Prostate gland (tissue), 2 donors: ENCODE data around the gene ERMAP. TPM values are rescaled to one million over a fixed set of nuclear protein-coding genes. Genes with fewer than 3 reads are reported as not detected.

Source experiments
- DNase-seq: peaks from one replicate; pipeline ENCODE4 v3.0.0-alpha.2; 2019; ENCODE audit warnings: low spot score
- H3K27ac ChIP-seq, 2 donors: fragments of 200-600 bp; sonication (generic); 2 replicates each; pipeline ENCODE4 v1.5.1; 2017 to 2019
- H3K27me3 ChIP-seq: fragments of 200-600 bp; sonication (generic); replicated peaks from 2 replicates; pipeline ENCODE4 v1.5.1; 2019; ENCODE audit not compliant: insufficient read depth
- H3K36me3 ChIP-seq, 2 donors: fragments of 200-600 bp; sonication (generic); 1 replicate in 1 of 2; 2 replicates in 1 of 2; pipeline versions ENCODE4 v1.5.1 to v1.8.1; 2017 to 2019
- H3K4me1 ChIP-seq: fragments of 200-600 bp; sonication (generic); replicated peaks from 2 replicates; pipeline ENCODE4 v1.5.1; 2019
- H3K4me3 ChIP-seq, 2 donors: fragments of 200-600 bp; sonication (generic); 2 replicates each; pipeline ENCODE4 v1.5.1; 2017 to 2019
- H3K9me3 ChIP-seq: fragments of 200-600 bp; sonication (generic); 2 replicates; pipeline ENCODE4 v1.5.1; 2017
- POLR2A ChIP-seq: fragments of 450-650 bp; IDR thresholded peaks from one replicate; pipeline ENCODE4 v1.6.1; 2016; ENCODE audit warnings: antibody characterized with exemption, mild to moderate bottlenecking
- POLR2AphosphoS5 ChIP-seq: sonication (generic); formaldehyde crosslinking; IDR thresholded peaks from one replicate; pipeline ENCODE4 v1.6.1; 2017; ENCODE audit warnings: antibody characterized with exemption
- WGBS: methylation state at CpG from one replicate; pipeline ENCODE4 v1.1.5; 2018; 5-methylcytosine and 5-hydroxymethylcytosine counted together
- intact Hi-C: fragments of 100-400 bp; cut with DNase I; formaldehyde crosslinking; loops from one replicate; pipeline ENCODE4 v1.14.2; 2022
- total RNA-seq, 2 donors: library from RNA; depleted of rRNA; stranded (reverse); fragments of >200 nt; gene quantifications; one replicate each; pipeline ENCODE4 v1.1.0, GENCODE V29; 2016
- TF ChIP-seq, protein P1 (sequence below), 4 experiments: fragments of 200-600 bp in 2 of 4; fragments of 450-650 bp in 2 of 4; sonication (generic) in 2 of 4; IDR thresholded peaks; 1 replicate in 3 of 4; 2 replicates in 1 of 4; pipeline ENCODE4 v1.5.1; 2016 to 2019; ENCODE audit warnings: antibody characterized with exemption in 4 of 4, mild to moderate bottlenecking in 2 of 4, moderate library complexity in 2 of 4

Gene ERMAP
- total RNA-seq, 2 donors from 2014 or later = 14.3 to 15.5 TPM

DNA sequence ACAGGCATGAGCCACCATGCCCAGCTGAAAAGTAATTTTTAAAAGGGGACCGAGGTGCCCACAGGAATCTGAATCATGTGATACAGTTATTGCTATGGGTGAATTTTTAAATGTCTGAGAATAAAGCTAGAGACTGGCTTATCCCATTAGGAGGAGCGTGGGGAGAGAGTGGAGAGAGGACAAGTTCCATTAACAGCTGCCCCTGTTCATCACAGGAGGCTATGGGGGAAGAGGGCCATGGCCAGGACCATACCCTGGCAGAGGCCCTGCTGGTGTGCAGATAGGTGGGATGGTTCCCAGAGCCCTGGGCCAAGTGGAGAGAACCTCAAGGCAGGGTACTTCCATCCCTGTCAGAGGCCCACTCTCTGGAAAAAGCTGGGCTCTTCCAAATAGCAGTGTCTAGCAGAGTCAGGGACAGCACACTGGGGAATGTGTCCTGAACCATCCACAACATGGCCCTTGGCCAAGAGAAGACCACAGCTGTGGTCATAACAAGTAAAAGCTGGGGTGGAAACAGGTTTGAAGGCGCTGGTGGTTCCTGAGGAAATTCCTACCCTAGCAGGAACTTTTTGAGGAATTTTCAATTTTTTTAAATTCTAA lies 15.8 kb downstream of the ERMAP start:
- no peaks in the 10 kb centered on the region for H3K4me1 ChIP-seq
- H3K9me3 ChIP-seq = no peaks in the 10 kb centered on the region
- intact Hi-C loops = no loop called here
- 90% methylated on average over 3 of the region's 3 CpGs for WGBS
- no peaks in the 10 kb centered on the region for H3K36me3 ChIP-seq
- H3K27me3 ChIP-seq = no peaks in the 10 kb centered on the region
- TF ChIP-seq, protein P1, sequence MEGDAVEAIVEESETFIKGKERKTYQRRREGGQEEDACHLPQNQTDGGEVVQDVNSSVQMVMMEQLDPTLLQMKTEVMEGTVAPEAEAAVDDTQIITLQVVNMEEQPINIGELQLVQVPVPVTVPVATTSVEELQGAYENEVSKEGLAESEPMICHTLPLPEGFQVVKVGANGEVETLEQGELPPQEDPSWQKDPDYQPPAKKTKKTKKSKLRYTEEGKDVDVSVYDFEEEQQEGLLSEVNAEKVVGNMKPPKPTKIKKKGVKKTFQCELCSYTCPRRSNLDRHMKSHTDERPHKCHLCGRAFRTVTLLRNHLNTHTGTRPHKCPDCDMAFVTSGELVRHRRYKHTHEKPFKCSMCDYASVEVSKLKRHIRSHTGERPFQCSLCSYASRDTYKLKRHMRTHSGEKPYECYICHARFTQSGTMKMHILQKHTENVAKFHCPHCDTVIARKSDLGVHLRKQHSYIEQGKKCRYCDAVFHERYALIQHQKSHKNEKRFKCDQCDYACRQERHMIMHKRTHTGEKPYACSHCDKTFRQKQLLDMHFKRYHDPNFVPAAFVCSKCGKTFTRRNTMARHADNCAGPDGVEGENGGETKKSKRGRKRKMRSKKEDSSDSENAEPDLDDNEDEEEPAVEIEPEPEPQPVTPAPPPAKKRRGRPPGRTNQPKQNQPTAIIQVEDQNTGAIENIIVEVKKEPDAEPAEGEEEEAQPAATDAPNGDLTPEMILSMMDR (IDR thresholded peaks at IDR 0.05) = no peak
- TF ChIP-seq POLR2A (no peak), POLR2AphosphoS5 (no peak)
- no peak for DNase-seq
- H3K4me3 ChIP-seq = no peak overlapping the region
- H3K27ac ChIP-seq = no peak overlapping the region

DNA sequence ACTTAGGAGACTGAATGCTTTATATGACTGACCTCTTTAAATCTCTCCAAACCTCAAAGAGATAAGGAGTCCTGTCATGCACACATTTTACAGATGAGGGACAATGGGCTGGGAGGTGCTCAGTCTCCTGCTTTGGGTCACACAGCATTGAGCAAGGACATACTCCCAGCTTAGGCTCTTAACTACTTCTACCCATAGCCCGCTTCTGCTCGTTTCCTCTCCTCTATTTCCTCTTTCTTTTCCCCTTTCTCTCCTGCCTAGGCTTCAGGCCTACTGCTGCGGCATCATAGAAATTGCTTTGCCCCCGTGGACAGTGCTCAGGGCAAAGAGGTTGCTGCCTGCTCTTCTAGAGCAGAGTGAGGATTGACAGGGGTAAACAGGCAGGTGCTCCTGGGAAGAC lies 17.1 kb downstream of the ERMAP start:
- Histone ChIP-seq H3K9me3 (no peaks in the 10 kb centered on the region), H3K27ac (no peak overlapping the region), H3K36me3 (no peaks in the 10 kb centered on the region), H3K27me3 (no peaks in the 10 kb centered on the region), H3K4me3 (no peak overlapping the region), H3K4me1 (no peaks in the 10 kb centered on the region)
- TF ChIP-seq, protein P1 (IDR thresholded peaks at IDR 0.05) = no peak
- no peak for TF ChIP-seq POLR2A
- TF ChIP-seq POLR2AphosphoS5 = no peak
- 95% methylated on average over 4 of the region's 4 CpGs for WGBS
- DNase-seq = no peak
- intact Hi-C loops = no loop called here

DNA sequence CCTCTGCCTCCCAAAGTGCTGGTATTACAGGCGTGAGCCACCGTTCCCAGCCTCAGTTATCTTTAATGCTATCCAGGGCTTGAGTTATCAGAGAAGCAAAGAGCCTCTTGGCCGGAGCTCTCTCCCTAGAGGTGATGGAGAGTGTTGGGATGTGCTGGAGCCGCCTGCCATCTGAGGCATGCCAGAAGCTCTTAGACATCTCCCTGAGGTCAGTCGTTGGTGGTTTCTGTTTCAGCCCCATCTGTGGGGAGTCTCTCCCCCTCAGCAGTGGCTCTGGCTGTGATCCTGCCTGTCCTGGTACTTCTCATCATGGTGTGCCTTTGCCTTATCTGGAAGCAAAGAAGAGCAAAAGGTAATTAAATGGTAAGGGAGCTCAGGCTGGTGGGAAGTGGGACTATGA lies 17.9 kb downstream of the ERMAP start:
- Histone ChIP-seq H3K27me3 (no peaks in the 10 kb centered on the region), H3K4me1 (no peaks in the 10 kb centered on the region), H3K9me3 (no peaks in the 10 kb centered on the region), H3K36me3 (no peaks in the 10 kb centered on the region), H3K4me3 (no peak overlapping the region), H3K27ac (no peak overlapping the region)
- 84% methylated on average over 5 of the region's 5 CpGs for WGBS
- no peak for DNase-seq
- no peak for TF ChIP-seq POLR2AphosphoS5
- TF ChIP-seq, protein P1 (IDR thresholded peaks at IDR 0.05) = no peak
- TF ChIP-seq POLR2A = no peak
- intact Hi-C loops = no loop called here

DNA sequence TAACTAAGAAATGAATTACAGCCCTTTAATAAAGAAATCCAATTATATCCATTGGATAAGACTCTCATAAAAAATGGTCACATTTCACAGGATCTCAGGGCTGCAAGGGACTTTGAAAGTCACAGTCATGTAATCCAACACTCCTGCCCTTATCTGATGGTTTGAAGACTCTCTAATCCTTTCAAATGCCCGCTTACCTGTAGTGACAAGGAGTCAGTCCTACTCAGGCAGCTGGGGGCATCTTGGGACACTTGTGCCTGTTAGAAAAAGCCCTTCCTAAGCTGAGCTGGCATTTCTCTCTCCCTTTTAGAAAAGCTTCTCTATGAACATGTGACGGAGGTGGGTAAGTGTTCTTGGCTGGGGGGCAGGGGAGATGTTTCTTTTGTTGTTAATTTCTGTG lies 18.5 kb downstream of the ERMAP start:
- 83% methylated on average over 2 of the region's 2 CpGs for WGBS
- DNase-seq = no peak
- Histone ChIP-seq H3K36me3 (no peaks in the 10 kb centered on the region), H3K4me3 (no peak overlapping the region), H3K9me3 (no peaks in the 10 kb centered on the region), H3K4me1 (no peaks in the 10 kb centered on the region), H3K27me3 (no peaks in the 10 kb centered on the region), H3K27ac (no peak overlapping the region)
- intact Hi-C loops = no loop called here
- TF ChIP-seq, protein P1 (IDR thresholded peaks at IDR 0.05) = no peak
- no peak for TF ChIP-seq POLR2AphosphoS5
- no peak for TF ChIP-seq POLR2A

DNA sequence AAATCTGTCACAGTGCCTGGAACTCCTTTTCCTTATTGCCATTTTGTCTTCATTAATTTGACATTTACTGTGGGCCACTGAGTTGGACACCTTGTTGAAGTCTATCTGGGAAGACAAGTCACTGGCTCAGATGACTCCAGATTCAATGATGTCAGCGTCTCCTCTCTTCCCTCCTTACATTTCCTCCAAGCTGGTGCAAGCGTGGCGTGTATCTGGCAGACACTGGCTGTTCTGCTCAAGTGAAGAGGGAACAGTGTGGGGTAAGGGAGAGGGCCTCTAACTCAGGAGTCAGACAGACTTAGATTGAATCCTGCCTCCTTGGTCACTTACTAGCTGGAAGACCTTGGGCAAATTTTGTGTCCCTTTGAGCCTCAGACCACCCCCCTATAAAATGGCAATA lies 20.8 kb downstream of the ERMAP start:
- intact Hi-C loops = no loop called here

More for the DNA sequence above, 20.8 kb downstream of the ERMAP start:
- TF ChIP-seq POLR2A (no peak), POLR2AphosphoS5 (no peak)
- TF ChIP-seq, protein P1 (IDR thresholded peaks at IDR 0.05) = no peak
- H3K4me1 ChIP-seq = no peaks in the 10 kb centered on the region
- no peak for DNase-seq
- H3K4me3 ChIP-seq = no peak overlapping the region
- no peaks in the 10 kb centered on the region for H3K27me3 ChIP-seq
- WGBS = 40% methylated on average over 3 of the region's 3 CpGs
- no peak overlapping the region for H3K27ac ChIP-seq
- no peaks in the 10 kb centered on the region for H3K9me3 ChIP-seq
- no peaks in the 10 kb centered on the region for H3K36me3 ChIP-seq
